GM21825 (cell line): Measurements from ENCODE around the gene TAPBPL.
"Not testable (repeated sequence)": the region's sequence is repeated elsewhere in the genome, so short reads cannot be mapped to it uniquely, and the experiment has no call there.

ENCODE experiments used
- ATAC-seq: cut with Tn5 transposase; IDR thresholded peaks from one replicate; pipeline ENCODE4 v1.9.1; 2021; ENCODE audit warnings: mild to moderate bottlenecking, moderate library complexity; ENCODE audit not compliant: unreplicated experiment

TAPBPL gene, protein sequence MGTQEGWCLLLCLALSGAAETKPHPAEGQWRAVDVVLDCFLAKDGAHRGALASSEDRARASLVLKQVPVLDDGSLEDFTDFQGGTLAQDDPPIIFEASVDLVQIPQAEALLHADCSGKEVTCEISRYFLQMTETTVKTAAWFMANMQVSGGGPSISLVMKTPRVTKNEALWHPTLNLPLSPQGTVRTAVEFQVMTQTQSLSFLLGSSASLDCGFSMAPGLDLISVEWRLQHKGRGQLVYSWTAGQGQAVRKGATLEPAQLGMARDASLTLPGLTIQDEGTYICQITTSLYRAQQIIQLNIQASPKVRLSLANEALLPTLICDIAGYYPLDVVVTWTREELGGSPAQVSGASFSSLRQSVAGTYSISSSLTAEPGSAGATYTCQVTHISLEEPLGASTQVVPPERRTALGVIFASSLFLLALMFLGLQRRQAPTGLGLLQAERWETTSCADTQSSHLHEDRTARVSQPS

DNA sequence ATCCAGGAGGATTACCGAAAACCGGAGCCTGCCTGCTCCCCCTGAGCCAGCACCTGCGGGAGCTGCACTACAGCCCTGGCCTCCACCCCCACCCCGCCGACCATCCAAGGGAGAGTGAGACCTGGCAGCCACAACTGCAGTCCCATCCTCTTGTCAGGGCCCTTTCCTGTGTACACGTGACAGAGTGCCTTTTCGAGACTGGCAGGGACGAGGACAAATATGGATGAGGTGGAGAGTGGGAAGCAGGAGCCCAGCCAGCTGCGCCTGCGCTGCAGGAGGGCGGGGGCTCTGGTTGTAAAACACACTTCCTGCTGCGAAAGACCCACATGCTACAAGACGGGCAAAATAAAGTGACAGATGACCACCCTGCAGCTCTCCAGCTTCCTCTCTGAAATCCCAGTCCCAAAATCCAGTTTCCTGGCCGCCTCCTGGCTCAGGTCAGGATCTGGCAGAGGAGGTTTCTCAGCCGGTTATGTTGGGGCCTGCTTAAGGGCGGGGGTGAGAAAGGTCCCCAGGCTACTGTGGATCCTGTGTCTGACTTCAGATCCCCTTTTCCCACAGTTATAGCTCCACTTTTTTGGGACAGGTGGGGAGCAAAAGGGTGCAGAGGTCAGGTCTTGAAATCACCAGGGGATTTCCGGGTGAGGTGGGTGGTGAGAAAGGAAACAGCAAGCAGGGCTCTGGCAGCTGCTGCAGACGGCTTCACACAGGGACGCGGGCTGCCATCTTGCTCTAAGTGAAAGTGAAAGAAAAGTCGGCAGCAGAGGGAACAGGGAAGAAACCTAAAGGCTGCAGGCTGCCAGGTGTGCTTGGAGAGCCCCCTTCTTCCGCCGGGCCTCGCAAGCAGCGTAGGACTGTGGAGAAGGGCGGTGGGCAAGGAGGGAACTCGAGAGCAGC, at the start of gene TAPBPL:
TAPBPL (plus strand) TSS at position 695 of the 897 bp plus-strand sequence. CDS start 207 bp downstream, outside the sequence.
- ATAC-seq = peak; percentile 66

DNA sequence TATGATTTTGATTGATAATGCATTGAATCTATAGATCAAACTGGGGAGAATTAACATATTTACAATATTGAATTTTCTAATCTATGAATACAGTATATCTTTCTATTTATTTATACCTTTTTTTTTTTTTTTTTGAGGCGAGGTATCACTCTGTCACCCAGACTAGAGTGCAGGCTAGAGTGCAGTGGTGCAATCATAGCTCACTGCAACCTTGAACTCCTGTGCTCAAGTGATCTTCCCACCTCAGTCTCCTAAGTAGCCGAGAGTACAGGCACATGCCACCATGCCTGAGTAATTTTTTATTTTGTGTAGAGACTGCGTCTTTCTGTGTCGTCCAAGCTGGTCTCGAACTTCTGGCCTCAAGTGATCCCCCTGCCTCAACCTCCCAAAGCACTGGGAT, 47.5 kb upstream of the TAPBPL start:
- ATAC-seq = no peak

DNA sequence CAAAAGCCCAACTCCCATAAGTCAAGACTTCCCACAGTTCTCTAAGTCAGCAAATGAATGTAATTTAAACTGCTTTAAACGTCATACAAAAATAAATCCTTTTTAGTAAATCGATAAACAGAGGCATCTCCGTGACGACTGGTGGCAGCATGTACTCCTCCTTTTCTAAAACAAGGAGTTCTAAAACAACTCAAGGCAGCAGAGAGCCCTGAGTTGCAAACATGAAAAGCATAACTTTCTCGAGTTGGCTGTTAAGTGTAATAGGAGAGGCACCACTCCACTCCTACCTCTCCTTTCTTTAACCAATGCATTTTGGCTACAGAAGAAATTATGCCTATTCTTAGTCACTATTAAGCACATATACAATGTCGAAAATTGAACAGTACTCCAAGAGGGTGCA, 45.9 kb upstream of the TAPBPL start:
- ATAC-seq = no peak

DNA sequence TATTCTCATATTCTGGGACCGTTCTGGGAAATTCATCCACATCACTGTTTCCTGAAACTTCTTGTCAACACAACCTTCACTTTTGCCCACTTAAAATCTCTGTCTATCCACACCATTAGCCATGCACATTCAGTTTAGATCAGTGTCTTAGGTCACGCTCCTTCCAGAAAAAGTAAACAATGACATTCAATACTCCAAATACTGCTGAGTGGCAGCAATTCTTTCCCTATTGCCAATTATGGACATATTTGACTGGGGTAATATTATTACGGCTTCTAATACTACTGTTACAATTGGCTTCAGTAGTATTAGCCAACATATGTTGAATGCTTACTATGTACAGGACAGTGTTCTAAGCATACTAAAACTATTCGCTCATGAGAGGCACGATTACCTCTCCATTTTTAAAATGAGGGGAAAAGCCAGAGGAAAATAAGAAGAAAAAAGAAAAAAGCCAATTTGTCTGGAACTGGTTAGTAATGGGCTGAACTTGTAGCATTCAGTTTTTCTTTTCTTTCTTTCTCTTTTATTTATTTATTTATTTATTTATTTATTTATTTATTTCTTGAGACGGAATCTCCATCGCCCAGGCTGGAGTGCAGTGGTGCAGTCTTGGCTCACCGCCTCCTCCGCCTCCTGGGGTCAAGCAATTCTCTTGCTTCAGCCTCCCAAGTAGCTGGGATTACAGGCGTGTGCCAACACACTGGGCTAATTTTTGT, 44.4 kb upstream of the TAPBPL start:
- no peak for ATAC-seq

DNA sequence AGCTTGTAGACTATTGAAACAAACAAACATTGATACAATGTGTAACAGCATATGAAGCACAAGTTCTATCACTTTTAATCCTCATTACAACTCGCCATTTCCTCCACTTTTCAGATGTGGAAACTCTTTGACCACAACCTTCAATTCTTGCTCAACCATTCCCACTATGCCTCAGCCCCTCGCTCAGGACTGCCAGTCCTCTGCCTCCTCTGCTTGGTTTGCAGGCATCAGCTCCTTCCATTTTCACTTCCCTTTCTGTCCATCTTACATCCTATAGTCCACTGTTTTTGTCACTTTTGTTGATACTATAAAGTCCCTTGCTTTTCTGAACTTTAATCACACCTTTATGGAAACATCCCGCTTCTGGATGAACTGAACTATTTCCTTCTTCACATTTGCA, 35.2 kb upstream of the TAPBPL start:
- no peak for ATAC-seq

DNA sequence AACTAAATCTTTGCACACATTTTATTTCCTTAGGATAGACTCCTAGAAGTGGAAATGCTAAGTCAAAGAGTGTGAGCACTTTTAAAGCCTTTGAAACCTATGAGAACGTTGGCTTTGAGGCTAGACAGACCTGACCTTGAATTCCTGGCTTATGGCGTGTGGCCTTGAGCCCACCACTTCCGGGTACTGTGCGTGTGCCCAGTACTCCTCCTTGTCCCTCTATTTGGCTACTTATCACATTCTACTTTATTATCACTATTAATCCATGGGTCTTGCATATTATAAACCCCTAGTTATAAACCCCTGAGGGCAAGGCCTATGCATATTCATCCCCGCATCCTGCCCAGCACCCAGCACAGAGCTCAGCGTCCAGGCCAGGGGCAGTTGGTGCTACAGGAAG, 33.0 kb upstream of the TAPBPL start:
- no peak for ATAC-seq

DNA sequence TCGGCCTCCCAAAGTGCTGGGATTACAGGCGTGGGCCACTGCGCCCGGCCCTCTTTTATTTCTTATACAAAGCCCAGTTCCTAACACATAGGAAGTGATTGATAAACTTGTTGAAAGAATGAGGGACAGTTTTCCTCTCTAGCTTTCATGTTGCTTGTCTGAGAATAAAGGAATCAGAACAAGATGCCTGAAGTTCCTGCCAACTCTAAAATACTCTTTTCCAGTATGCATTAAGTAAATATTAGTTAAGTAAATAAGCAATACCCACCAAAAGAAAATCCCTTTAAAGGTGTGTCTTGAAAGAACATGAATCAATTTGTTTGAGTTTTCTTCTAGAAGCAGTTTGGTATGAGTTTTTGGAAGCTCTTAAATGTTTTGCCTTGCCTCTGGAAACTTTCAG, 31.5 kb upstream of the TAPBPL start:
- no peak for ATAC-seq

DNA sequence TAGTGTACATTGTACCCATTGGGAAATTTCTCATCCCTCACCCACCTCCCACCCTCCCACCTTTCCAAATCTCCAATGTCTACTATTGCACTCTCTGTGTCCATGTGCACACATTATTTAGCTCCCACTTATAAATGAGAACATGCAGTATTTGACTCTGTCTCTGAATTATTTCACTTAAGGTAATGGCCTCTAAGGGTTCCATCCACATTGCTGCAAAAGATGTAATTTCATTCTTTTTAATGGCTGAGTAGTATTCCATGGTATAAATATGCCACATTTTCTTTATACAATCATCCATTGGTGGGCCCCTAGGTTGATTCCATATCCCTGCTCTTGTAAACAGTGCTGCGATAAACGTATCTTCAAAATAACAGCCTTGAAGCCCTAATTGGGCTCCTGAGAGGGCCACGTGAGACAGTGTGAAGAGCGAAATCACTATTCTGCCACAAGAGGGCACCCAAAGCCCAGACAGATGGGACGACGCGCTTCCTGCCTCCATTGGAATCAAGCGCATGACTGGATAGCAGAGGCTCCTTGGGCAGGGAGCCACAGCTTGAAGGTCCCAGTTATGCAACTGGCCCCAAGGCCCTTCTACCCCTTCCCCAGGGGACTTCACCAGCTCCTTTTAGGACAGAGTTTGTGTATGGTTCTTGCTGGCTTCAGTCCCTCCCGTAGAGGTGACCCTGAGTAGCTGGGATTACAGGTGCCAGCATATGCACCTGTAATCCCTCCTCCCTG, 28.4 kb upstream of the TAPBPL start:
- ATAC-seq = peak; percentile 33

DNA sequence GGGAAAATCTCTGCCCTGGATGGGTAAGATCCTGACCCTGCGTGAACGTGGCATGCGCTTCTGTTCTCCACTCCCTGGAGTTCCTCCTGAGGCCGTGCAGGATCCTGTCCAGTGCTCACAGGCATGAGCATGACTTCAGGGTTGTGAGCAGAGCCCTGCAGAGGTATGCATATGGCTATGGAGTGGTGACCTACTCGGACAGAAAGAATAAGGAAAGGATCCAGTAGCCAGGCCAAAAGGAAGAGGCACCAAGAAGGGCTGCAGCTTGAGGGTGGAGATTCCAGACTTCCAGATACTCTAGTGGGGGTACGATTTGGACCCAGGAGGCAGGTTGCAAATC, 27.9 kb upstream of the TAPBPL start:
- no peak for ATAC-seq

DNA sequence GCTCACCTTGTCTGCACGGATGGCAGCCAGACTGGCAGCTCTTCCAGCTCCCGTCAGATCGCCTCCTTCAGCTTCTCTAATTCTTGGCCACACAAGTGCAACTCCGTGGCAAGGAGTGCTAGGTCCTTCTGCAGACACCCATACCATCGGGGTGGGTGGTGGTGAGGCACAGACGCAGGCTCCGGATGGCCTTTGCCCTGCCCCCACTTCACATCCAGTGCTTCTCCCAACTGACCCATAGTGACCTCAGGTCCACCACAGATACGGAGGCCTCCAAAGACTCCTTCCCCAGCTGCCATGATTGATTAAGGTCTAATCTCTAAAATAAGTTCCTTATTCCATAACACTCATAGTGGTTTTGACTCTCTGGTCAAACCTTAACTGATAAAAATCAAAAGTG, 27.0 kb upstream of the TAPBPL start:
- ATAC-seq = no peak

DNA sequence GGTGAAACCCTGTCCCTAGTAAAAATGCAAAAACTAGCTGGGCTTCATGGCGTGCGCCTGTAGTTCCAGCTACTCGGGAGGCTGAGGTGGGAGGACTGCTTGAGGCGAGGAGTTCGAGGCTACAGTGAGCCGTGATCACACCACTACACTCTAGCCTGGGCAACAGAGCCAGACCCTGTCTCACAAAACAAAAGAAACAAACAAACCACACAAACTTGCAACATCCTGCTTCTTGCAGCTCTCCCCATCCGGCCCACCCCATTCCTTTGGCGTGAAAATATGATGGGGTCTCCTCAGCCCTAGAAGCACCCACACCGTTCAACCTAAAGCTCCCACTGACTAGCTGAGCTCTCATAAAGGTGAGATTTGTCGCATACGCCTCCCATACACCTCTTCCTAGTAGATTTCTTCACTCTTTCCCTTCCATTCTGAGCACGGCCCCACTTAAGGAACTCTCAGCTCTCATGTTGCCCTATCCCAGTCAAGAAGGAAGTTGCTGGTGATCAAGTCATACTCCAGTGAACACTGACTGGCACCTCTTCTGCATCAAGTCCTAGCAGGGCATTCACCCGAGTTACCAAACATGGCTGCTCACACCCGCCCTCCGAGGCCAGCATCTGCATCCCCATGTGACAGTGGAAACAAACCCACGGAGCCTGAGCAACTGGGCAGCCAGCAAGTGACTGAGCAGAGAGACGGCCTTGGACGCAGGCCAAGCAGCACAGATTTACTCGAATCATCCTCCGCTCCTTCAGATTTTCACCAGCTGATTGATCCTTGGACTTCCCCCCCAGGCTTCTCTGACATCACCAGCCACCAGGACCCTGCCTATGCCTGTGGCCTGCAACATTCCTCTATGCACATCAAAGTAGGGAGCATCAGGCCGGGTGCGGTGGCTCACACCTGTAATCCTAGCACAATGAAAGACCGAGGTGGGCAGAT, 26.0 kb upstream of the TAPBPL start:
- ATAC-seq = no peak

DNA sequence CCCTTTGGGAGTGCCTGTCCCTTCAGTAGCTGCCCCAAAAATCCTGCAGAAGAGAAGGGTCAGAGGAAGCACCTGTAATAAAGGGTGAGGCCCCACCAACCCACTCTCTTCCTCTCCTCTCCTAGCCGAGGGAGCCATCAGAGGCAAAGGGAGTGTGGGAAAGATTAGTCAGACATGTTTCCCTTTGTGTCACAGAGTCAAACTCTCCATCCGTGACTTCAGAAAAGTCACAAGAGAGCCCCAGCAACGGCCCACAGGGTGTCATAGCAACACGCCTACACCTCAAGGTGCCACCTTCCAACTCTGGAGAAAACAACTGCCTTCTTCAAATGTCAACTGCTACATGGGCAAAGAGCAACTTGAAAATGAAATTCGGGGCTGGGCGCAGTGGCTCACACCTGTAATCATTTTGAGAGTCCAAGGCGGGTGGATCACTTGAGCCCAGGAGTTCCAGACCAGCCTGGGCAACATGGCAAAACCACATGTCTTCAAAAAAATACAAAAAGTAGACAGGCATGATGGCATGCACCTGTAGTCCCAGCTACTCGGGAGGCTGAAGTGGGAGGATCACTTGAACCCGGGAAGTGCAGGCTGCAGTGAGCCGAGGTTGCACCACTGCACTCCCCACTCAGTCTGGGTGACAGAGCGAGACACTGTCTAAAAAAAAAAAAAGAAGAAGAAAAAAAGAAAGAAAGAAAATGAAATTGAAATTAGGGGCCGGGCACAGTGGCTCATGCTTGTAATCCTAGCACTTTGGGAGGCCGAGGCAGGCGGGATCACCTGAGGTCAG, 24.8 kb upstream of the TAPBPL start:
- peak; percentile 59 for ATAC-seq

DNA sequence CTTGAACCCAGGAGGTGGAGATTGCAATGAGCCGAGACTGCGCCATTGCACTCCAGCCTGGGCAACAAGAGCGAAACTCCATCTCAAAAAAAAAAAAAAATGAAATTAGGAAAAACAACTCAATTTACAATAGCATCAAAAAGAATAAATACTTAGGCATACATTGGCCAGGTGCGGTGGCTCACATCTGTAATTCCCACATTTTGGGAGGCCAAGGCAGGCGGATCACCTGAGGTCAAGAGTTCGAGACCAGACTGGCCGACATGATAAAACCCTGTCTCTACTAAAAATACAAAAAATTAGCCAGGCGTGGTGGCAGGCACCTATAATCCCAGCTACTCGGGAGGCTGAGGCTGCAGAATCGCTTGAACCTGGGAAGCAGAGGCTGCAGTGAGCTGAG, 24.0 kb upstream of the TAPBPL start:
- not testable (repeated sequence) for ATAC-seq

DNA sequence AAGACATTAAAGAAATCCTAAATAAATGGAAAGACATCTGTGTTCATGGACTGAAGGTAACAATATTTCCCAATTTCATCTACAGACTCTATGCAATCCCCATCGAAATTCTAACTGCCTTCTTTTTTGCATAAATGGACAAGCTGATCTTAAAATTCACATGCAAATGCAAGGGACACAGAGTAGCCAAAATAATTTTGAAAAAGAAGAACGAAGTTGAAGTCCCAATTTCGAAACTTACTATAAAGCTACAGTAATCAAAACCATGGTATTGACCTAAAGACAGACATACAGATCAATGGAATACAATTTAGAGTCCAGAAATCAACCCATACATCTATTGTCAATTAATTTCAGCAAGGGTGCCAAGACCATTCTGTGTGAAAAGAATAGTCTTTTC, 23.5 kb upstream of the TAPBPL start:
- no peak for ATAC-seq

DNA sequence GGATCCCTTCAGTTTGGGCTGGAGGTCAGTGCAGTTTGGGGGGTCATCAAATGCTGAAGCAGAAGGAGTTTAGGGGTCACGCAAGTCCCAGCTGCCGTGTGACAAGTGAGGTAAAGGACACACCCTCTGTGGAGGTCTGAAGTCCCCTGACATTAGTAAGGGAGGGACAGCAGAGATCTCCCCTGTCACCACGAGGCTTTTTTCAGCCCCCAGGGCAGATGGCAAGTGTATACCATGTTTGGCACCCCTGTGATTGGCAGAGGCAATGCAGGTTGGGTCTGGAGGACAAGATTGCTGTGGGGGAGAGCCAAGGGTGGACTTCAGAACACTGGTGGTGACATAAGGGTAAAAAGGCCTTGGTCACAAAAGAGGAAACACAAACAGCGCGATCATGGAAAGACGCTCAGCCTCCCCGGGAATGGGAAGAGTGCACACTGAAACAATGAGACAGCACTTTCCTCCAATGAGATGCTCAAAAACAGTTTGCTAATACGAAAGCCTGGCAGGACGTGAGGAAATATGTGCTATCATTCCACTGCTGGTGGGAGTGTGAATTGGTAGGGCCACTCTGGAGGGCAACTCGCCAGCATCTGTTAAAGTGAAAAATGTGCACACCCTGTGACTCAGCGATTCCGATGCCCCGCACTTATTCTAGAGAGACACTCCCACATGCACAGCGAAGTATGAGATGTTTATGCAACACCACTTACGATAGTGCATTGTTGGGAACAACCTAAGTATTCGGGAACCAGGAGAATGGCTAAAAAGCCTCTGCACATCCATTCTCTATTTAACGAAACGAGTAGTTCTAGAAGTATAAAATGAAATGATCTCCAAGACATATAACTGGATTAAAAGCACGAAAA, 21.5 kb upstream of the TAPBPL start:
- no peak for ATAC-seq

DNA sequence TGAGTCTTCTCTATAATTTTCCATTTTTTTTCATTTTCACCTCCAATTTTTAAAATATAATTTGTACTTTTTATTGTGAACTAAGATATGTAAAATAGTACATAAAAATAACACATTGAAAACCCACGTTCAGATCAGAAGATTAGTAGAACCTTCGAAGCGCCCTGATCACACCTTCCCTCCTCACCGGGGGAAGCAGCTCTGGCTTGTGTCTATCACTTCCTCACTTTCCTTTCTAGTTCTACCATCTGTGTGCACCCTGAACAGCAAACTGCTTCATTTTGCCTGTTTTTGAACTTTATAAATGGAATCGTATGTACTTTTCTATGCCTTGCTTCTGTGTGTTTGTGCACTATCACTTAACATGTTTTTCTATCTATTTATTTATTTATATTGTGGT, 18.9 kb upstream of the TAPBPL start:
- ATAC-seq = no peak

DNA sequence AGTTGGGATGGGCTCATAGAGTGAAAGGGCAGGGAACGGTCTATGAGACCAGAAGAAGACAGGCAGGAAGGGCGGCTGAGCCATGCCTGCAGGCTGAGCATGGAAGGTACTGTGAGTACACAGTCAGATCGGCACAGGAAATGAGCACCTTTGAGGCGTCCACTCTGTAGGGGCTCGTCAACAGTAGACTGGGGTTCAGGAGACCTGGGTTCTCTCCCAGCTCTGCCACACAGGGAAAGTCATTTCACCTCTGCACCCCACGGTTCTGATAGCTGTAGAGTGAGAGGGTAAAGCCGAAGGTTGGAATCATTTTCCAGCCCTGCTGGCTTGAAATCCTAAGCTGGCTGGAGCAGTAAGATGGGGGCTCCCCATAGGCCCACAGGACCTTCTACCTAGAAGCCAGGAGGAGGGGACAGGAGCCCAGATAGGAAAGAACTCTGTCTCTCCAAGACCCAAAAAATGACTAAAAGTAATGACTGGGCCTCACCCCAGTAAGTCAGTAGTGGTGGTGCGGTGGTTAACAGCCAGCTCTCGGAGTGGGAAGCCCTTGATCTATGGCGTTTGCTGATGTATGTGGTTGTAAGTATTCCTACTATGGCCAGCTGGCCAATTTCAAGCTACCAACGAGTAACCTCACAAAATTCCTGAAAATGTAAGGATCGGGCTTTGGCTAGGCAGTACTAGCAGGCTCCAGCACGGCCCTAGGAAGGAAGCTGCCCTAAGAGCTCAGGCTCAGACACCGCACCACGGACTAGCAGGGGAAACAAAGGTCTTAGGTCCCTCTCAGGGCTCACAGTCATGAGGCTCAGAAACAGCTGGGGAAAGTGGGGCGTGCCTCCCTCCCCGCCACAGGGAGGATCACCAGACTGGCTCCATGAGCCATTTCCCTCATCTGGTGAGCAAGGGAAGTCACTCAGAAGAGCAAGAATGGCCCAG, 17.4 kb upstream of the TAPBPL start:
- ATAC-seq = no peak
